Measurements from ENCODE around the gene AADACL4. TPM values are rescaled to one million over a fixed set of nuclear protein-coding genes. Genes with fewer than 3 reads are reported as not detected.

Gene AADACL4
- polyA plus RNA-seq, 1 experiment = not detected

DNA sequence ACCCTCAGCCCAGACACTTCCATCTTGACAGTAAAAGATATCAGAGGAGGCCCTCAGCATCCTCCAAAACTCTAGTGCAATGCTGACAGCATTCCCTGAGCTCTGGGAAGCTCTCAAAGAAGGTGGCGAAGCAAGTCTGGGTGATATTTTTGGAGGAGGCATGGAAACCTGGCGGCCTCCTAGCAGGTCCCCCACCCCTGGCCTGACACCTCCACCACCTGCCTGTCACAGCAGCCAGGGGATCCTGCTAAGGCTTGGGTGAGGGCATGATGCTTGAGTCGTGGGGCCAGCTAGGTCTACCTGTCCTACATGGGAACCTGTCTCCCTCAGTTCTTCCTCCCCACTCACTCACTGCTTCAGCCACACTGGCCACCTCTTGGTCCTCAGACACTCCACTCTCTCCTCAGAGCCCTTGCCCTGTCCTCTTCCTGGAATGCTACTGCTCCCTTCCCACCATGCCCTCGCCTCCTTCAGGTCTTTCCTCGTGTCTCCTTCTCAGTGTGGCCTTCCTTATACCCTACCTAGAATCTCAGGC lies 34.3 kb upstream of the AADACL4 start:
- no peak for DNase-seq (ENCODE audit: low read depth, low spot score)
- TF ChIP-seq, protein P1, sequence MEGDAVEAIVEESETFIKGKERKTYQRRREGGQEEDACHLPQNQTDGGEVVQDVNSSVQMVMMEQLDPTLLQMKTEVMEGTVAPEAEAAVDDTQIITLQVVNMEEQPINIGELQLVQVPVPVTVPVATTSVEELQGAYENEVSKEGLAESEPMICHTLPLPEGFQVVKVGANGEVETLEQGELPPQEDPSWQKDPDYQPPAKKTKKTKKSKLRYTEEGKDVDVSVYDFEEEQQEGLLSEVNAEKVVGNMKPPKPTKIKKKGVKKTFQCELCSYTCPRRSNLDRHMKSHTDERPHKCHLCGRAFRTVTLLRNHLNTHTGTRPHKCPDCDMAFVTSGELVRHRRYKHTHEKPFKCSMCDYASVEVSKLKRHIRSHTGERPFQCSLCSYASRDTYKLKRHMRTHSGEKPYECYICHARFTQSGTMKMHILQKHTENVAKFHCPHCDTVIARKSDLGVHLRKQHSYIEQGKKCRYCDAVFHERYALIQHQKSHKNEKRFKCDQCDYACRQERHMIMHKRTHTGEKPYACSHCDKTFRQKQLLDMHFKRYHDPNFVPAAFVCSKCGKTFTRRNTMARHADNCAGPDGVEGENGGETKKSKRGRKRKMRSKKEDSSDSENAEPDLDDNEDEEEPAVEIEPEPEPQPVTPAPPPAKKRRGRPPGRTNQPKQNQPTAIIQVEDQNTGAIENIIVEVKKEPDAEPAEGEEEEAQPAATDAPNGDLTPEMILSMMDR (IDR thresholded peaks at IDR 0.05; ENCODE audit: low read depth, low read length) = no peak
- POLR2A ChIA-PET = no interaction called here
- Histone ChIP-seq H3K27me3 (ENCODE audit: control insufficient read depth, insufficient read depth, low read length) (no peaks in the 10 kb centered on the region), H3K9me3 (ENCODE audit: control insufficient read depth, insufficient read depth, low read length) (no peaks in the 10 kb centered on the region; the same call in 1 of the 2 replicates), H3K4me3 (ENCODE audit: low read depth, low read length) (no peak overlapping the region), H3K27ac (ENCODE audit: low read depth, low read length) (peak overlapping the region; percentile 11)
- CTCF ChIA-PET = no interaction called here

DNA sequence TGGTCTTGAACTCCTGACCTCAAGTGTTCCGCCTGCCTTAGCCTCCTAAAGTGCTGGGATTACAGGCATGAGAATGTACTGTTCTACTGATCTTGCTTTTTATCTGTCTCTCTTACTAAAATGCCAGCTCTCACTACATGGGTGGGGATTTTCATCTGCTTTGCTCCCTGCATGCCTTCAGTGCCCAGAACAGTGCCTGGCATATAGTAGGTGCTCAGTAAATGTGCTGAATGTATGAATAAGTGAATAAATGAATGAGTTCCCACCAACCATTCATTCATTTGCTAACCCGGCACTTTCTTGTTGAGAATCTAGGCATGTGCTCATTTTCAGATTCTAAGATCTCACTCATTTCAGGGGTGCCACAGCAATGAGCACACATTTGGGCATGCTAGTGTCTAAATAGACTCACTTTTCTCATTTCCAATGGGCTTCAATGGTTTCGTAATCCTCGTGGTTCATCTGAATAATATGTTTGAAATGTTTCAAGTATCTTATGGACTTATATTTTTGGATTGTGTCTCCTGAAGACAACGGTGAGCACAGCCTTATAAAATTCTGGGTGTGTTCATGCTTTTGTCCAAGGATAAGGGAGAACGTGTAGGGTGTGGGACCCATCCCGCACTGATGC lies 33.5 kb upstream of the AADACL4 start:
- ChIA-PET POLR2A (no interaction called here), CTCF (no interaction called here)
- TF ChIP-seq, protein P1 (IDR thresholded peaks at IDR 0.05; ENCODE audit: low read depth, low read length) = no peak
- H3K27me3 ChIP-seq (ENCODE audit: control insufficient read depth, insufficient read depth, low read length) = no peaks in the 10 kb centered on the region
- no peak for DNase-seq (ENCODE audit: low read depth, low spot score)
- no peak overlapping the region for H3K27ac ChIP-seq (ENCODE audit: low read depth, low read length)
- no peak overlapping the region for H3K4me3 ChIP-seq (ENCODE audit: low read depth, low read length)
- H3K9me3 ChIP-seq (ENCODE audit: control insufficient read depth, insufficient read depth, low read length) = no peaks in the 10 kb centered on the region; the same call in 1 of the 2 replicates

DNA sequence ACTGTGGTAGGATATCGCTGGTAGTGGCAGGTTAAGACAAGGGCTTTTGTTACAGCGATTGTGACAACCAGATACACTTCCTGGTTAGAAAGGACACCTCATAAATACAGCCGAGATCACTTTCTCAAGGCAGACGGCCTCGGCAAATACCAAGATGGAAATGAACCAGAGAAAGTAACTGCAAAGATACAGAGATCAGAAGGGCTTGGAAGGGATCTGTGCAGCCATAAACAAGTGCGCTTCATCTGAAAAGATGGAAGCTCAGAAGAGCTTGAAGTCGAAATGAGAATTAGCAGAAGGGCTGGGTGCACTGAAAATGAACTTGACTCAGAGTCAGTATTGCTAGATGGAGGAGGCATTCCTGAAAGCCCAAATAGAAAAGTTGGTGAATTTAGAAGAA lies 32.9 kb upstream of the AADACL4 start:
- no peak overlapping the region for H3K27ac ChIP-seq (ENCODE audit: low read depth, low read length)
- no peaks in the 10 kb centered on the region for H3K27me3 ChIP-seq (ENCODE audit: control insufficient read depth, insufficient read depth, low read length)
- ChIA-PET POLR2A (no interaction called here), CTCF (no interaction called here)
- no peak overlapping the region for H3K4me3 ChIP-seq (ENCODE audit: low read depth, low read length)
- TF ChIP-seq, protein P1 (IDR thresholded peaks at IDR 0.05; ENCODE audit: low read depth, low read length) = no peak
- DNase-seq (ENCODE audit: low read depth, low spot score) = no peak
- no peaks in the 10 kb centered on the region; the same call in 1 of the 2 replicates for H3K9me3 ChIP-seq (ENCODE audit: control insufficient read depth, insufficient read depth, low read length)

DNA sequence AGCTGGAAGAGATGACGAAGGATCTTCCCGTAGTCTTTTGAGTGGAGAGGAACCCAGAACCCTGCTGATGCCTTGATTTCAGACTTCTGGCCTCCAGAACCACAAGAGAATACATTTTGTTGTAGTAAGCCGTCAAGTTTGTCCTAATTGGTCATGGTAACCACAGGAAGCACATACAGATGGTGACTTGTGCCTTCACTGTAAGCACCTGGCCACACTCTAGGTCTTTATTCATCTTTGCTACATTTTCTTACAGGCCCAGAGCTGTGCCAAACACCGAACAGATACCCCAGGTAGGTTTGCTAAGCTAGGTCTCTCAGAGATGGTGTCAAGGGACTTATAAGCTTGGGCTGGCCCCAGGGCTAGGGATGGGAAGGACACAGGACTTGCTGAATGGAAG lies 30.7 kb upstream of the AADACL4 start:
- H3K27me3 ChIP-seq (ENCODE audit: control insufficient read depth, insufficient read depth, low read length) = no peaks in the 10 kb centered on the region
- no peak overlapping the region for H3K27ac ChIP-seq (ENCODE audit: low read depth, low read length)
- H3K9me3 ChIP-seq (ENCODE audit: control insufficient read depth, insufficient read depth, low read length) = peaks cover 4% of the 10 kb centered on the region; the same call in 1 of the 2 replicates
- no peak overlapping the region for H3K4me3 ChIP-seq (ENCODE audit: low read depth, low read length)
- no peak for DNase-seq (ENCODE audit: low read depth, low spot score)
- ChIA-PET POLR2A (interaction anchor here (0.7 kb wide), 1 partner anchor 315 kb away, joined by 3 read pairs; no protein-coding TSS in a partner anchor), CTCF (no interaction called here)
- TF ChIP-seq, protein P1 (IDR thresholded peaks at IDR 0.05; ENCODE audit: low read depth, low read length) = no peak

DNA sequence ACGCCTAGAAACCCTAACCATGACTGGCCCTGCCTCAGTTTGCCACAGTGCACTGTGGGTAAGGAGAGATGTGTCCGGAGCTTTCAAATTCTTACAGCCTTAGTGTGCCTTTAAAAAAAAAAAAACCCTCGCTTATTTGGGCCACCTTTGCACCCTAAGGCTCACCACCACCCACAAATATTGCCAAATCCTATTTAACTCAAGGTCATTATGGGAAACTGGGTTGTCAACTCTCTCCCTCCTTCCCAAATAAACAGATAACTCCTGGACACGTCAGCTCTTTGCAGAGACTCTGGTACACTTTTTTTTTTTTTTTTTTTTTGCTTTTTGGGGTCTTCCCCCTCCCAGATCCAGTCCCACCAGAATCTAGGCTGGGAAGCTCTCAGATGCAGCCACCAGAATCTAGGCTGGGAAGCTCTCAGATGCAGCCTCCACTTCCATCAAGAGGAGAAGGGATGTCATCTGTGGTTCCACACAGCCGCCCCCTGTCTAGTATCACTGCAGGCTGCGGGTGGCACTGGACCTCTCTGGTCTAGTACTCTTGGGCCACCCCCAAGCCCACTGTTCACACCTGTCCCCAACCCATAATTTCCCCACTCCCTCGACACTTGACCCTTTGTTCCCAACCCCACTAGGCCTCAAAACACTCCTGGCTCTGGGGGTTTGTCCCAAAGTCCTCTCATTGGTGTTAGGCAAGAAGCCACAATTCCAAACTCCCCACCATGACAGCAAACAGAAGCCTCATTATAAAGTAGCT lies 29.3 kb upstream of the AADACL4 start:
- H3K4me3 ChIP-seq (ENCODE audit: low read depth, low read length) = peak overlapping the region; percentile 83
- DNase-seq (ENCODE audit: low read depth, low spot score) = no peak
- H3K27ac ChIP-seq (ENCODE audit: low read depth, low read length) = no peak overlapping the region
- peaks cover 4% of the 10 kb centered on the region; the same call in 1 of the 2 replicates for H3K9me3 ChIP-seq (ENCODE audit: control insufficient read depth, insufficient read depth, low read length)
- H3K27me3 ChIP-seq (ENCODE audit: control insufficient read depth, insufficient read depth, low read length) = no peaks in the 10 kb centered on the region
- ChIA-PET CTCF (interaction anchor here (1.2 to 2.0 kb wide), 2 partner anchors 44 to 300 kb away, joined by 4 to 5 read pairs; no protein-coding TSS in a partner anchor), POLR2A (interaction anchor here (2.7 to 4.9 kb wide), 2 partner anchors 18 to 137 kb away, joined by 8 to 34 read pairs; no protein-coding TSS in a partner anchor)
- TF ChIP-seq, protein P1 (IDR thresholded peaks at IDR 0.05; ENCODE audit: low read depth, low read length) = no peak
